ENCODE data around the gene TEP1. TPM values are rescaled to one million over a fixed set of nuclear protein-coding genes. Genes with fewer than 3 reads are reported as not detected.

Gene TEP1
- total RNA-seq, 1 donor from 2014 or later: 8.4 TPM

DNA sequence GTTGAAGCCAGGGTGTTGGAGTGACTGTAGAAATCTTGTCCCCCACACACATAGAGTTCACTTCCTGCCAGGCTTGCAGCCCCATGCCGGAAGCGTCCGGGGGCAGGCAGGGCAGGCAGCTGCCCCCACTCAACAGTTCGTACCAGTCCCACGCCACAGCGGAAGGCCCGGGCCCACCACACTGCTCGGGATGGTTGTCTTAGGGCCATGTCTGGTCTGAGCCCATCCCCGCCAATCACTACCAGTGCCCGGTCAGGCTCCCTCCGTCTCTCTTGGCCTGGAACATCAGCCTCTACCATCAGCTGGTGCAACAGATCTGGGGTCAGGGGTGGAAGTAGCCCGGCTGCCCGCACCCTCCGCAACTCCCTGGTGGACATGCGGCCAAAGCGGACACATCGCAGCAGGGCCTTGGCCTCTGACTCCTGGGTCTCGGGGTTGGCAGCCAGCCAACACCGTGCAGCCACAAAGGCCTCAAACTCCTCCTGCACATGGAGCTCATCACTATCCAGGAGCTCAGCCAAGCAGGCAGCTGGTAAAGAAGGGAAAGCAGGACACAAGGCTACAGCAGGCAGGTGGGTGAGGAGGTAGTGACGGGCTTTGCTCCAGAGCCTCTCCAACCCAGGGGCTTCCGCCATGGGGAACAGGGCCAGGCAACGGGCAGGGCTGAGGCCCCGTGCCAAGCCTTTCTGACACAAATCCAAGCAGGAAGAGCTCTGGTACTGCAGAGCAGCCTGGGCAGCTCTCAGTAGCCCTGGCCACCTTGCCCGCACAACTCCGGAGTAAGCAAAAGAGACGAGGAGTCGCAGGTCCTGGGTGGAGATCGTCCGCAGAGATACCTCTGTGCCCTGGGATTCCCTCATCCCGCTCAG lies 16.7 kb upstream of the TEP1 start:
- peak; percentile 2 for DNase-seq

GRCh38 chr14:20428802-20429201 lies 15.5 kb upstream of the TEP1 start:
- no peak for DNase-seq

DNA sequence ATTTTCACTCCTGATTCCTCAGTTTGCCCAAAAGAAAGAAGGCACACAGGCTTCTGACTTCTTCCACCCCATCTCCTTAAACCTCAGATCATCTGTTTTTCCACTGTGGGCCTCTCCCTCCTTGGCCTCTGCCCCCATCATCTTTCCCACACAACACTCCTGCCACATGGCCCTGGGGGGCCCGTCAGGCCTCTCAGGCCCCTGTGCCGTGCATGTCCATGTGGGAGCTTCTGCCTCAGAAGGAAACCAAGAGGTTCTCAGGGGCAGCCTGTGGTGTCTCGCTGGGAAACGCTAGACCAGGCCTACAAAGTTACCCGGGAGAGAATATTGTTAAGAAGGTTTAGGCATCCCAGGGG lies 14.7 kb upstream of the TEP1 start:
- no peak for DNase-seq

DNA sequence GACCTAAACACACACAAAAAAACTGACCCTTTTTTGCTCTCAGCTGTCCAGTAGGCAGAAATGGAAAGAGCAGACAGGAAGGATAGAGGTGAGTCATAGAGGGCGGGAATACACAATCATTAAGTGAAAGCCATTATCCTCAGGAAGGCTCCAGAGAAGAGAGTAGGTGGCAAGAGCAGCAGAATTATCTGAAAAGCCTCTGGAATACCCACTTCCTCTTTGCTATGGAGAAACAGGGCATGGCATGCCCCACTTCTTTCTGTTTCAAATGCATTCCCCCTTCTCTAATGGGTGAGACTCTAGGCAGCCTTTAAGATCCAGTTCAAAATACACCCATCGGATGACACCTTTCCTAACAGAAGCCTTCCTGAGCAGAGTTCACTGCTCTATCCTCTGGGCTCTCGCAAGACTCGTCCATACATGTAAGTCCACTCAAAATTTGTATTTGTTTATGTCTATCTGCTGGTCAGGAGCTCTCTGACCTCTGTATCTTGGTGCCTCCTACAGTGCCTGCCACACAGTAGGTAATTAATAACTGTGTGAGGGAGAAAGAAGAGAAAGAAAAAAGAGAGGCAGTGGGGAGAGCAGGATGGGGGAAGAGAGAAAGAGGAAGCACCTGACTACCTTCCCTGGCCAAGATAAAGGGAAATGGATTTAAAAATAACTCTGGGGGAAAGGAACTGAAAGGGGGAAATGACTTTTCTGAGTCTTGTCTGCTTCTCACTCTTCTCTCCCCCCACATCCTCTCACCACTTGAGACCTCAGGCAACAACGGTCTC lies 14.1 kb upstream of the TEP1 start:
- no peak for DNase-seq

DNA sequence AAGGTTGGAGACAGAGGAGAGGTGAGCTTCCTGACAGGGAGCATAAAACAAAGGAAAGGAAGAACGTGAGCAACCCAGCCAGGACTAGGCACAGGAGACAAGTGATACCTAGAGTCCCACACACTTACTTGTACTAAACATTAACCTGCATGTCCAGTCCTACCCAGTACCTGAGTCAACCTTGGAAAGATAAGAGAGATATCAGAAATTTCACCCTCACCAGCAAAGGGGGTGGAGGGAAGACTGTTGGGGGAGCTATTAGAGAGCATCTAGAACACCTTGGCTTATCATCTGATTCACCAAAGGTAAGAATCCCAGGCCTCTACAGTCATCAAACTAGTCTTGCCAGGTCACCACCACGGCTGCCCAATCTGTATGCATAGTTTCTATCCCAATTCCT lies 11.6 kb upstream of the TEP1 start:
- no peak for DNase-seq

GRCh38 chr14:20422886-20423285 lies 9.6 kb upstream of the TEP1 start:
- no peak for DNase-seq

DNA sequence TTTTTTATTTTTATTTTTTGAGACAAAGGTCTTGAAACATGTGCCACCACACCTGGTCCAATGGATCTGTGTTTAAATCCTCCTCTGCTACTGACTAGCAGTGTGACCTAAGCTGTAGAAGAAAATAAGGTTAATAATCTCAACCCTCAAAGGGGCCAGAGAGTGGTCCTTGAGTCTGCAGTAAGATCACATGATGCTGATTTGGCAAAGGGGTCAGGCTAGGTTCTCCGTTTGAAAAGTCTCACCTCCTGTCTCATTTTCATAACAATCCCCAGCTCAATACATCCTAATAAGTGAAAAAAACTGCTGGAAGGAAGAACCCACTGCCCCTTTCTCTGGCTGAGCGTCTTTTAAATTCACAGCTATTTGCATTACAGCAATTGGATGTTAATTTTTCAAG lies 8.0 kb upstream of the TEP1 start:
- no peak for DNase-seq

GRCh38 chr14:20419419-20419818 lies 6.1 kb upstream of the TEP1 start:
- no peak for DNase-seq

DNA sequence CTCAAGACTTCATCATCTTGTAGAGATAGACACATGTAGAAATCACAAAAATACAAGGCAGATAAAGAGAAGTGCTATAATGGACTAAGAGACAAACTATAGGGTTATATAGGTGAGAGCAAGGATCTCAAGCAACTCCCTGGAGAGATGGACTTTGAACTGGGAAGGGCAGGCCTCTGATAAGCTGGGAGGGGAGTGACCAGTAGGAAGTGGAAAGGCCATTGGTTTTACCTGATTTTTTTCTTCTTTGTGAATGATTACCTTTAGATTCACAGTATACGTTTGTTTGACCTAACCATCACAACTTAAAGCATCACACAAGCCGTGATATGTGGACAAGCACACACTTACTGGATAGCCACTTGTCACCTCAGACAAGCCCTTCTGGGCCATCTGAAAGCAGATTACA lies 5.2 kb upstream of the TEP1 start:
- no peak for DNase-seq

GRCh38 chr14:20417250-20418186 lies 4.2 kb upstream of the TEP1 start:
- no peak for DNase-seq

GRCh38 chr14:20416223-20416622 lies 2.9 kb upstream of the TEP1 start:
- no peak for DNase-seq

- no peak for DNase-seq
Measured at GRCh38 chr14:20415782-20416206, 2.5 kb upstream of the TEP1 start.

- DNase-seq: no peak
Measured at GRCh38 chr14:20413744-20414082, 412 bp upstream of the TEP1 start.

DNA sequence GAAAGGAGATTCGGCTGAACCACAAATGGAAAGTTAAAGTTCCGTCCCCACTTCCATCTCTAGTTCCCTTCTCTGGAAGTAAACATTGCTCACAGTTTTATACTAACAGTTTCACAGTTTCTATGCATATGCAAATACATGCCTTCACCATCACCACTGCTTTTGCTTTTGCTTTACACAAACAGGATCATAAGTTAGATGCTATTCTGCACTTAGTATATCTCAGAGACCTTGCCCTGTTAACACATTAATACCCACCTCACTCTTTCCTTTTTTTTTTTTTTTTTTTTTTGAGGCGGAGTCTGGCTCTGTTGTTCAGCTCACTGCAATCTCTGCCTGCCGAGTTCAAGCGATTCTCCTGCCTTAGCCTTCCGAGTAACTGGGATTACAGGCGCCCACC lies 890 bp downstream of the TEP1 start:
- DNase-seq: no peak

DNA sequence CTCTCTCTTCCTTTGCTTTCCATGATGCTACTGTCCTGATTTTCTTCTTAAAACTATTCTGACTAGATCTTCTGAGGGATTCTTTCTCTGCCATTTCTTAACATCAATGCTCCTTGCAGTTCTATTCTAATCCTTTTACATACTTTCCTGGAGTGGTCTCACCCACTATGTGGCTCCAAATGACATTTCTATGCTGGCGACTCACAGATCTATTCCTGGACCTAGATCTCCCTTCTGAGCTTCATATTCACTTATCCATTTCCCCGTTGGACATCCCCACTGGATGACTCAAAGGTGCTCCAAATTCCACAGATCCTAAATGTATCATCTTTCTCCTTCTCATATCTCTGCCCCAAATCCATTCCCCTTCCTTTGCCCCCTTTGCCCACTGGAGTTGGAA lies 4.1 kb downstream of the TEP1 start:
- no peak for DNase-seq

DNA sequence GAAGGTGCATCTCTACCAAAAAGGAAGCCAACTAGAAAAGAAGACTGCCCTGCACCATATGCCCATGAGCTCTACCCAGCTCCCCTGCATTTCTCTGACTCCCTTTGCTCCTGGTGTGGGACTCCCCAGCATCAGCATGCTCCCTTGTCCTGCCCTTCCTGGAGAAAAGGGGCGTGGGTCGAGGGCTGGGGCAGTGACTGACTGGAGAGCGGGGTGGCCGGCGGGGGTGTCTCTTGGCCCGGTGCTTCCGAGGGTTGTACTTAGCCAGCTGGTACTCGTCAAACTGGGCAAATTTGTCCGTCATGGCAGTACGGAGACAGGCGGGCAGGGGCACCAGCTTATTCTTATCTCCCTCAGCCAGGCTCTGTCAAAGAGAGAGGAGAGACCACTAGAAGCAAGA lies 9.8 kb downstream of the TEP1 start:
- no peak for DNase-seq

- DNase-seq: no peak
Measured at GRCh38 chr14:20400965-20401593, 12.2 kb downstream of the TEP1 start.

- DNase-seq: no peak
Measured at GRCh38 chr14:20400589-20400964, 12.7 kb downstream of the TEP1 start.

GRCh38 chr14:20397511-20397910 lies 15.8 kb downstream of the TEP1 start:
- no peak for DNase-seq

- DNase-seq: no peak
Measured at GRCh38 chr14:20391505-20391904, 21.8 kb downstream of the TEP1 start.

DNA sequence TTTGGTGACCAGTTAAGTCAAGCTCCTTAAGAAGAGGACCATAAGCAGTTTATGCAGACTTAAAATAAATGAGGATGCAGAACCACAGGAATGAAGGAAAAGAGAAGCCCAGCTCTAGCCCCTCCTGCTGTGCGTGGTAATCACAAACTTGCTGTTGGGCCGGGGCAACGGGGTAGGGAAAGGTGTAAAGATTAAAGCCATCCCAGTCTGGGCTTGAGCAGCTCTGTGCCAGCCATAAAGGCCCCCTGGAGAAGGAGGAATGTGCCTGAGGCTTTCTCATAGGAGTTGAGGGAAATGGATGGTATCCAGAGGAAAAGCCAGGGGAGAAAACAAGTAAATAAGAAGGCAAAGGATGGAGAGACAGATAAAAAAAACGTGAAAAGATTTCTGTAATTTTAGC lies 25.1 kb downstream of the TEP1 start:
- DNase-seq: no peak

DNA sequence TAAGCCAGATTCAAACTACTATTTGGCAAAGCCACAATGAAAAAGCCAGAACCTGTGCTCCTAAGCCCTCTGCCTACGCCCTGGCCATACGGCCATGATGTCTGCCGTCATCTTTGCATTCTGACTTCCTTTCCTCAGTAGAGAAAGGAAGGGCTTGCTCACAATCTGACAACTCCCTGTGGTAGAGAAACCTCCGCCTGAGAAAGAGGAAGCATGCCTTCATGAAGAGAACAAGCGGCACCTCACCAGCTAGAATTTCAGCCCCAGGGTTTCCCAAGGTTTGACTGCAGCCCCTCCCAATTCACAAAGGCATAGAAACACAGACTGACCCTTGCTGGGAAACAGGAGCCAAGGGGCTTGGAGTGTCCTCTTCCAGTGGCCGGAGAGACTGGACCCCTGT lies 25.7 kb downstream of the TEP1 start:
- no peak for DNase-seq

Data from occipital lobe (tissue), 2 donors.